ENCODE measurements around the gene KIF6.

Gene KIF6

DNA sequence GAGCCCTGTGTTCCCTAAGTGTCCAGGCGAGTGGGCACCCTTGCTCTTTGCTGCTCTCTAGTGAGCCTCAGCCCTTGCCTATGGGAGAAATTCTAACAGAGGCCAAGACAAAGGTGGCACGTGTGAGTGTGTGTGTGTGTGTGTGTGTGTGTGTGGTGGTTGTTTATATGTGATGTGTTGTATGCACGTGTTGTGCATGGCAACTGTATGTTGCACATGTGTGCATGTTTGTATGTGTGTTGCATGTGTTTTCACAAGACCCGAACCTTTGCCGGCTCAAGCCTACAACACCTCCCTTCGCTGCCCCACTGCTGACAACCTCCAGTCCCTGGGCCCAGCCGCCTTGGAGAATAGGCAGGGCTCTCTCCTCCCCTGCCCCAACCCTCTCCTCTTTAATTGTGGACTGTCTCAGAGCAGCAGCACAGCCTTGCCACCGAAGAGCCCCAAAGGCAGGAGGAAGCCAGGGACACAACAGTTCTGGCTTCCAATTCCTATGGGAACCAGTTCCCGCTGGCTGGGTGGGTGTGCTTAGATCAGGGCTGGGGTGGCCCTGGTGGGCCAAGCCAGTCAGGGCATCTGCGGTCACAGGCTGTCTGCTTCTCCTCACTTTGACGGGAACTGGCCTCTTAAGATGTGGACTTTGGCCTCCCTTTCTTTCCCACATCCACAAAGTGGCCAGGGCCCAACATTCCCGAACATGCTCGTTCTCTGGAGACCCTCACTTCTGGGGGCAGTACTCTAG, 405.4 kb downstream of the KIF6 start:
- H3K4me3 ChIP-seq (ENCODE audit: low read length) = no peak overlapping the region
- DNase-seq (ENCODE audit: low read depth) = no peak
- TF ChIP-seq, protein P1, sequence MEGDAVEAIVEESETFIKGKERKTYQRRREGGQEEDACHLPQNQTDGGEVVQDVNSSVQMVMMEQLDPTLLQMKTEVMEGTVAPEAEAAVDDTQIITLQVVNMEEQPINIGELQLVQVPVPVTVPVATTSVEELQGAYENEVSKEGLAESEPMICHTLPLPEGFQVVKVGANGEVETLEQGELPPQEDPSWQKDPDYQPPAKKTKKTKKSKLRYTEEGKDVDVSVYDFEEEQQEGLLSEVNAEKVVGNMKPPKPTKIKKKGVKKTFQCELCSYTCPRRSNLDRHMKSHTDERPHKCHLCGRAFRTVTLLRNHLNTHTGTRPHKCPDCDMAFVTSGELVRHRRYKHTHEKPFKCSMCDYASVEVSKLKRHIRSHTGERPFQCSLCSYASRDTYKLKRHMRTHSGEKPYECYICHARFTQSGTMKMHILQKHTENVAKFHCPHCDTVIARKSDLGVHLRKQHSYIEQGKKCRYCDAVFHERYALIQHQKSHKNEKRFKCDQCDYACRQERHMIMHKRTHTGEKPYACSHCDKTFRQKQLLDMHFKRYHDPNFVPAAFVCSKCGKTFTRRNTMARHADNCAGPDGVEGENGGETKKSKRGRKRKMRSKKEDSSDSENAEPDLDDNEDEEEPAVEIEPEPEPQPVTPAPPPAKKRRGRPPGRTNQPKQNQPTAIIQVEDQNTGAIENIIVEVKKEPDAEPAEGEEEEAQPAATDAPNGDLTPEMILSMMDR (conservative IDR thresholded peaks at IDR 0.05; ENCODE audit: low read length) = no peak

DNA sequence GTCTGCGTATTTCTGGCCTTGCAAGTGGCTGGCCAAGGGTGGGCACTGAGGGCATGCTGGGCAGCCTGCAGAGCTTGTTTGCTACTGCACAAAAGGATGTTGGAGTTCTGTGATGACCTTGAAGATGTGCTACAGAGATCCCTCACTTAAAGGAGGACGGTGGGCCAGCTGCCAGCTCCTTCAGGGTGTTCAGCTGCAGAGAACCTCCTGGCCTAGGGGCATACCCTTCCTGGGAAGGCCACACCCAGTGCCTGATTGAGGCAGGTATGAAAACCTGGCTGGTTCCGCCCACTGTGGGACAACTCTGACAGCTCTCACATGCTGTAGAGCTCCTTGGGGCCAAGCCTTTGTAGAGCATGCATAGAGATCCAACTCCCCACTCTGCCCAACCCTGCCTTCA, 408.0 kb downstream of the KIF6 start:
- TF ChIP-seq, protein P1 (conservative IDR thresholded peaks at IDR 0.05; ENCODE audit: low read length) = no peak
- H3K4me3 ChIP-seq (ENCODE audit: low read length) = no peak overlapping the region
- no peak for DNase-seq (ENCODE audit: low read depth)

DNA sequence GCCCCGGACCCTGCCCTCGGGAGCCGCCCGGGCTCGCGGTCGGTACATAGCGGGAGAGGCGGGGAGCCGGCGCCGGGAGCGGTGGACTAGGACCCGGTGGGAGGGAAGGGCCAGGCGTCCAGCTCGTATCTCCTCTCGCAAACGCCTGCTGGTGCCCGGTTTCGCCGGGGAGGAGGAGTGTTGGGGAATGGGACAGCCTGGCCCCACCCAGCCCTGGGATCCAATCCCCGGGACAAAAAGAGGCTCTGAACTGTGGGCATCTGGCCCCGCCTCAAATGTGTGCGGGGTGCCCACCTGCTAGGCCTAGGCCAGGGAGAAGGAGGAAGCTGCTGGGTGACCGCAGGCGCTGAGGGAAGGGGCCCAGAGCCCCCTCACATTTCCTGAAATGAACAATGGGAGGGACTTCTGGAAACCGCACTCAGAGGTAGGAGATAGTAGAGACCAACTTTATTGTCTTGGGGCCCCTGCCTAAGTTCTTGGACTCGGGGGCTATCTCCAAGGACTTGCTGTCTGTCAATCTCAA, 410.9 kb downstream of the KIF6 start, which contains the start of gene KCNK17:
TSS of gene KCNK17 (minus strand) at position 147 of the 523 bp plus-strand sequence. CDS start at position 48, 99 bp downstream.
- no peak within 1 kb of the TSS for H3K4me3 ChIP-seq (ENCODE audit: low read length)
- TF ChIP-seq, protein P1 (conservative IDR thresholded peaks at IDR 0.05; ENCODE audit: low read length) = no peak

DNA sequence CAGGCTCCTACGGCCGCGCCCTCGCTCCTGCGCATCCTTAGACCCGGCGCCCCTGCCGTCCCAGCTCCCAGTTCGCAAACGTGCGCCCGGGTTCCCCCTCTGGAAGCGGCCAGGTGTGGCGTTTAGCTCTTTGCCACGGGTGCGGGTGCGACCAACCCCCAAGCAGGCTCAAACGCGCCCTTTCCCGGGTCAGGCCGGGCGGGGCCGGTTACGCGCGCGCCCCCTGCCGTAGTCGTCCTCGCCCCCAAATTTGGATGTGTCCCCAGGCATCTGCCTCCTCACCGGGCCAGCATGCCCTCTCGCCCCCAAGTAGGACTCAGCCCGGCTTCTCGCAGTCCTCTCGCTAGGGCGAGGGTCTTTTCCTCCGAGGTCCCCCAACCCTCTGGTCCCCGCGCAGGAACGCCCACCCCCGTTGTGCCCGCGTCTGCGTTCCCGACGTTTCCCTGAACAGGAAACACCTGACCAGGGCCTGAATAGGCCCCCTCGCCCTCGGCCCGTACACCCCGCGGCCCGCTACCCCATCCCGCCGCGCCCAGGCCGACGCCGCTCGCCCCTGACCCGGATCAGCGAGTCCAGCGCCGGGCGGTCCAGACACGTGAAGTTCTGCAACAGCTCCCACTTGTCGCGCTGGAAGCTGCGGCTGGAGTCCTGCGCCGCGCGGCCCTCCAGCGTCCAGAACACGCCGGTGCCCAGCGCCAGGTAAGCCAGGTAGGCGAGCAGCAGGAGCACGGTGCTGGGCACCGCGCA, 411.5 kb downstream of the KIF6 start:
- DNase-seq (ENCODE audit: low read depth) = no peak
- no peak overlapping the region for H3K4me3 ChIP-seq (ENCODE audit: low read length)
- TF ChIP-seq, protein P1 (conservative IDR thresholded peaks at IDR 0.05; ENCODE audit: low read length) = no peak

More for the DNA sequence above, 410.9 kb downstream of the KIF6 start, which contains the start of gene KCNK17:
- no peak for DNase-seq (ENCODE audit: low read depth)

DNA sequence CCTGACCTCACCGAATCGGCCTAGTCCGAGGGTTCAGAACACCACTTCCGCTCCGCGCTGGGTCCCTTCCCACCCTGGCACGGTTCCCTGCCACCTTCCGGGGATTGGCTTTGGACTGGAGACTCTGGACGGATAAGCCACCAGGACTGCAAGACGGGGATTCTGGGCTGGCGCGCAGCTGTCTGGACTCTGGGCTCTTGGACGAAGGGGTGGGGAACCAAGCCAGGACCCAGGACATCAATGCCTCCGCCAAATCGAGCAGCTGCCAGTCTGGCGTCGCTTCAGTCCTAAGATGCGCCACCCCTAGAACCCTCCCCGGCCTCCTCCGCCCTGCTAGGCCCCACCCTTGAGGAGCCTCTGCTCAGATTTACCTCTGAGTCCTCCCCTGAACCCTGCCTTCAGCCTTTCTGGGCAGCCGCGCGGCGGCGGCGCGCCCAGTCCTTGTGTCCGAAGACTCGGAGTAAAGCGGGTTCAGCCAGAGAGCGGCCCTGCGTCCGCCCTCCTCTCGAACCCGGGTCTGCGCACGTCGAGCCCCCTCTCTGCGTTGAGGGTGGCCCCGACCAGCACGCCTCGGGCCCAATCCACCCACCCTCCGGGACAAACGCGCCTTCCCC, 412.2 kb downstream of the KIF6 start:
- no peak overlapping the region for H3K4me3 ChIP-seq (ENCODE audit: low read length)
- no peak for DNase-seq (ENCODE audit: low read depth)
- TF ChIP-seq, protein P1 (conservative IDR thresholded peaks at IDR 0.05; ENCODE audit: low read length) = no peak

DNA sequence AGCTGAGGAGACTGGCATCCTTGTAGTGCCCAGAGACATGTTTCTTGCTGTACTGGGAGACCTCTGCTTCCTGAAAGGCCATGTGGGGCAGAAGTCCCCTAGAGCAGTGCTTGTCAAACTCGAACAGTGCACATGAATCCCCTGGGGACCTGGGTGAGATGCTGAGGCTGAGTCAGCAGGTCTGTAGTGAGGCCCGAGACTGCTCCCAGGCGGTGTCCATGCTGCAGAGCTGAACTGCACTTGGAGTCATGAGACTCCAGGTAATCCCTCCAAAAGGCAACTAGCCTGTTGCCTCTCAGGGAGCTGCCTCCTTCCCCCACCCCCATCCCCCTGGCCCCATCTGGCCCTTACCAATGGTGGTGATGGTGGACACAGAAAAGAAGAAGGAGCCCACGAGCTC, 414.7 kb downstream of the KIF6 start:
- no peak overlapping the region for H3K4me3 ChIP-seq (ENCODE audit: low read length)
- TF ChIP-seq, protein P1 (conservative IDR thresholded peaks at IDR 0.05; ENCODE audit: low read length) = no peak
- no peak for DNase-seq (ENCODE audit: low read depth)

Data from AG10803 (cell line).